HG02973 (cell line): ENCODE results near the gene LANCL2.
"Not testable (repeated sequence)": the region's sequence is repeated elsewhere in the genome, so short reads cannot be mapped to it uniquely, and the experiment has no call there.

Experiments
- ATAC-seq: cut with Tn5 transposase; IDR thresholded peaks from one replicate; pipeline ENCODE4 v1.9.1; 2021; ENCODE audit warnings: moderate library complexity; ENCODE audit not compliant: unreplicated experiment

LANCL2 gene

DNA sequence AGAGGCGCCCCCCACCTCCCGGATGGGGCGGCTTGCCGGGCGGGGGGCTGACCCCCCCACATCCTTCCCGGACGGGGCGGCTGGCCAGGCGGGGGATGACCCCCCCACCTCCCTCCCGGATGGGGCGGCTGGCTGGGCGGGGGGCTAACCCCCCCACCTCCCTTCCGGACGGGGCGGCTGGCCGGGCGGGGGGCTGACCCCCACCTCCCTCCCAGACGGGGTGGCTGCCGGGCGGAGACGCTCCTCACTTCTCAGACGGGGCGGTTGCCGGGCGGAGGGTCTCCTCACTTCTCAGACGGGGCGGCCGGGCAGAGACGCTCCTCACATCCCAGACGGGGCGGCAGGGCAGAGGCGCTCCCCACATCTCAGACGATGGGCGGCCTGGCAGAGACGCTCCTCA lies 37.4 kb downstream of the LANCL2 start:
- not testable (repeated sequence) for ATAC-seq

DNA sequence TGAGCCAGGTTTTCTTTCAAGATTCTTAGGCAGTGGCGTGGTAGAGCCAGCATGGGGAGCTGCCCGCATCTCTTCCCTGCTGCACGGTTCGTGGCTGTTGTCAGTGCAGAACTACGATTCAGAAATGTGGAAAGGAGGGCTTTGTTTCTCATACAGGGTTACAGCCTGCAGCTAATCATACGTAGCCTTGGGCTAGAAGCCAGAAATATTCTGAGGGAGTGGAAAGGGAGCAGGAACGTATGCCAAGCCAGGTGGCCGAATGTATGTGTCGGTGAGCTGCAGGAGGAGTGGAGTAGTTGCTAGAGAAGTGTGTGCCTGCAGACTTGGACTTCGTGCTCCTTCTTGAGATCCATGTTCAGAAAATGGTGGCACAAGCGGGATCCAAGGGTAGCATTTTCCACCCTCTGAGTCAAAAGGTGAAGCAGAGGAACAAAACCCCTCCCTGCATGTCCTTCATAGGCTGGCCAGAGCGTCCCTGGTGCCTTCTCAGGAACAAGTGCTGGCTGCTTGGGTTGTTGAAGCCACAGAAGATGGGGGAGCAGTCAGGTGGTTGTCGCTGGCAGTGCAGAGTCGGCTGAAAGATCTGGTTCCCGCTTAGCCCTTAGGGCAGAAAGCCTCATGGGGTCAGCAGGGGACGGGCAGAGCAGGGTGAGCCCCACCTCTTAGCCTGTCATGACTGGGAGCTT lies 40.9 kb downstream of the LANCL2 start:
- ATAC-seq = no peak

DNA sequence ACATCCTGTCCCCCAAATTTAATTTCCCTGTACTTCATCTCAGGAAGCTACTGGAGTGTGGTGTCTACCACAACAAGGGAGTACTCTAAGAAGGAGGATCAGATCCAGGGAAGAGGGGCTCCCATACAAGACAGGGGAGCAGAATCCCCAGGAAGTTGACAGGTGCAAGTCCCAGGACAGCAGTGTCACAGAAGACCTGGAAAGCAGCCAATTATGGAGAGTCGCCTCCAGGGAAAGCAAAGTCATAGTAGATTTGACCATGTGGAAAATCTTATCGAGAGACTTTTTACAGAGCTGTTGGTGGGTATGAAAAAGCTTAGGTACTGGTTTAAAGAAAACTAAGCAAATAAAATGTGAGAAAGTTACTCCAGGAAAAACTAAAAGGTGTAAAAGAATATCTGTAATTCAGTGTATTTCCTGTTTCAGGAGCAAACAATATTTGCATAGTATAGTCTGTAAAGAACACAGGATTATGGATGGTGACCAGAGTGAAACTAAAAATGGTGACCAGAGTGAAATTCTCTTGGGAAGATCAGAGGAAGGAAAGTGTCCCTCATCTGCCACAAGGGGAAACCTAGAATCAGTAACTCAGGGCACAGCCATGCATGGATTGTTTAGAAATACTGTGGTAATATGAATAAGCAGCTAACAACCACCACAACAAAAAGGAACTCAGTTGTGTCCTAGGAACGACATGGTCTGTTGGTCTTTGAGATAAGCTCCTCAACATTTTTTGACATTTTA lies 44.5 kb downstream of the LANCL2 start:
- peak; percentile 54 for ATAC-seq

DNA sequence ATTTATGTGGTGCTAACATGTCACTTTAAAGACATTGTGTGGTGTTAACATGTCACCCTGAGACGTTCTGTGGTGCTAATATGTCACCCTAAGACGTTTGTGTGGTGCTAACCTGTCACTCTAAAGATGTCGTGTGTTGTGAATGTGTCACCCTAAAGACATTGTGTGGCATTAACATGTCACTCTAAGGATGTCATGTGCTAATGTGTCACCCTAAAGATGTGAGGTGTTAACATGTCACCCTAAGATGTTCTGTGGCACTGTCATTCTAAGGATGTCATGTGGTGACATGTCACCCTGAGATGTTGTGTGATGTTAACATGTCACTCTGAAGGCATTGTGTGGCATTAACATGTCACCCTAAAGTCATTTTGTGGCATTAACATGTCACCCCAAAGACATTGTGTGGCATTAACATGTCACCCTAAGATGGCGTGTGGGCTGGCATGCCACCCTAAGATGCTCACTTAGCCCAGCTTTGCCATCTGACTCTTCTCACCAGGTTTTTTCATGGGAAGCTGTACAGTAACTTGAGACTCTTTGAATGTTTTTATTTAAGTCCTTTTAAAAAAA lies 45.6 kb downstream of the LANCL2 start:
- ATAC-seq = no peak

DNA sequence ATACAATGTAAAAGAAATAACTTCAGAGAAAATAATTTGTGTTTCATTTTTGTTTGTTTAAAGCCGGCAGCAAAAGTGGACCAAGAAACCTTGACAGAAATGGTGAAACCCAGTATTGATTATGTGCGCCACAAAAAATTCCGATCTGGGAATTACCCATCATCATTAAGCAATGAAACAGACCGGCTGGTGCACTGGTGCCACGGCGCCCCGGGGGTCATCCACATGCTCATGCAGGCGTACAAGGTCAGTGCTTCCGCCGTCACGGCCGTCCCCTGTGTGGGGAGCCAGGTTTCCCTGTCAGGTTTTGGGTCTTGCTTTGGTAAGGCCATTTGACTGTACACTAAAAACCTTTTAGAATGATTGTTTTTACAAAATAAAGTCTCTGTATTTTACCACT lies 46.7 kb downstream of the LANCL2 start:
- no peak for ATAC-seq

DNA sequence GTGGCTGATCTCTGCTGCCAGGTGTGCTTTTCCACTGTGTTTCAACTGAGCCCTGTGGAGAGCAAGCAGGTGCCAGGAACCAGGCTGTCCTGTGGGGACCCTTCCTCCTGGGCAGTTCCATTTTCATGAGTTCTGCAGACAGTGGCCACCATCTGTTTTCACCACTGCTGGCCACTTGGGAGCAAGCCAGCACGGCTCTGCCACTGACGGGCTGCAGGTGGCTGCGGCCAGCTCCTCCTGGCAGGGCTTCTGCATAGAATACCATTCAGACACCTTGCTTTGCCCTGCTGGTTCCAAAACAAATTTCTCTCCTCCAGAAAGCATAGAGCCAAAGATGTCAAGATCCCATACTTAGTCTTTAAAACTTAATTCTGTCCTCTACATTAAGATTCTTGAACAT lies 48.3 kb downstream of the LANCL2 start:
- no peak for ATAC-seq

DNA sequence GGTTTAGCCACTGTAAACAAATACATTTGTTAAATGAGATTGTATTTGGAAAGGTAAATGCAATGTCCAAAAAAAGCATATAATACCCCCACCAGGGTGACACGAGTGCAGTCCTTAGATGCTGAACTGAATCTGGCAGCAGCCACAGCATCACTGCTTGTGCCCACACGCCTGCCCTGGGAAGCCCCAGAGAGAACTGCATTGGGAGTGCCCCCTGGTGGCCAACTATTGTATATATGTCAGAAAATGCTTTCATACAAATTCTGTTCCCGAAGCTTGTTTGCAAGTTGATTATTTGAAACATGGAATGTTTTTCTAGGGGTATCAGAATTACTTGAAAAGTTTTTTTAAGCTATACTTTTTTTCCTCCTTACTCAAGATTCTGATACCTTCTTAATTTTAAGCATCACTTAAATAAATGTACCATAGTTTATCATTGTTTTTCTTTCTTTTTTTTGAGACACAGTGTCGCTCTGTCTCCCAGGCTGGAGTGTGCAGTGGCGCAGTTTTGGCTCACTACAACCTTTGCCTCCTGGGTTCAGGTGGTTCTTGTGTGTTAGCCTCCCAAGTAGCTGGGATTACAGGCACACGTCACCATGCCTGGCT lies 50.1 kb downstream of the LANCL2 start:
- peak; percentile 92 for ATAC-seq

DNA sequence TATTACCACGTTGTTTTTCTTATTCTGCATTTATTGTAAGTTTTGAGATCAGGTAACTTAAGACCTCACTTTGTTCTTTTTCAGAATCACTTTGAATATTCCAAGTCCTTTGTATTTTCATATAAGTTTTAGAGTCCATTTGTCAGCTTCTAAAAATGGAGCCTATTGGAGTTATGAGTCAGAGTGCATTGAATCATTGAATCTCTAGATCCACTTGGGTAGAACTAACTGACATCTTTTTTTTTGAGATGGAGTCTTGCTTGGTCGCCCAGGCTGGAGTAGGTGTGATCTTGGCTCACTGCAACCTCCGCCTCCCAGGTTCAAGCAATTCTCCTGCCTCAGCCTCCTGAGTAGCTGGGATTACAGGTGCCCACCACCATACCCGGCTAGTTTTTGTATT lies 52.3 kb downstream of the LANCL2 start:
- not testable (repeated sequence) for ATAC-seq

DNA sequence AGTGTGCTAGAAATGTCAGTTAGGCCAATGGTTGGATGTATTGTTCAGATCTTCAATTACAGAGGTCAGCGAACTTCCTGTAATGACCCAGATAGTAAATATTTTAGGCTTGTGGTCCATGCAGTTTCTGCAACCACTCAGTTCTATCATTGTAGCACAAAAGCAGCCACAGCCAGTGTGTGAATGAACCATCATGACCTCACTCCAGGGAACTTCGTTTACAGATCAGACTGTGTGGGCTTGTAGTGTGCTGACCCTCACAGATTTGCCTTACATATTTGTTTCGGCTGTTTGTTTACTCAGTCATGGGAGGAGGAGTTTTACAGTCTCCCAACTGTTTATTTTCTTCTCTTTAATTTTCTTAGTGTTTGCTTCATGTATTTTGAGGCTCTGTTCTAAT lies 55.4 kb downstream of the LANCL2 start:
- no peak for ATAC-seq

DNA sequence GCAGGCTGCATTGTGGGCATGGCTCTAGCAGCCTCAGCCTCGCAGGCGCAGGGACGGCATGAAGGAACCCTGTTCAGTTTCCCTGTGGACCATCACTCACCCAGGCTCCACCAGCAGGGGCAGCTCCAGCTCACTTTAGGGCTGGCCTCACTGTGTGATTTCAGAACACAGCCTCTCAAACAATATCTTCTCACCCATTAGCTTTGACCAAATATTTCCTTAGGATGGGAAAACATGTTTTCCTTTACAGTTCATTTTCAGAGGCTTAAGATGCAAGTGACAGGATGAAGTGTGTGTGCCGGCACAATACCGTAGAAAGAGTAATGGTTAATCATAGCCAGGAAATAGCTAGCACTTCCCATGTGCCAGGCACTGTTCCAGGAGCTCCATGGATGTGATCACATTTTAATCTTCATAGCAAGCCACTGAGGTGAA lies 58.2 kb downstream of the LANCL2 start:
- ATAC-seq = no peak

DNA sequence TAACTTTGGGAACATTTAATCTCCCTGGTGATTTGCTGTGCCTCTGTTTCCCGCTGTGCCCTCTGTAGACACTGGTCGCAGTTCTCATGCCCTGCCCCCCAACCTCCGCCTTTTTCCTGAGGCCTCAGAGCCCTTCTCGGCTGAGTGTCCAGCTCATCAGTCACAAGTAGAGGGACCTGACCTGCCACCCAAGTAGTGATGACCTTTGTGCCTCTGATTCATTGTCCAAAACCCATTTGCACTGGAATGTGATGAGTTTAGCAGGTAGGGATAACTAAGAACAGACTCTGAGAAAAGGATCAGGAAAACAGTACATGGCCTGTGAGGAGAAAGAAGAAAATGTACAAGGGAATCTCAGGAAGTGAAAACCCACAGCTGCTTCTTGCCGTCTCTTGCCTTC lies 58.8 kb downstream of the LANCL2 start:
- ATAC-seq = no peak

DNA sequence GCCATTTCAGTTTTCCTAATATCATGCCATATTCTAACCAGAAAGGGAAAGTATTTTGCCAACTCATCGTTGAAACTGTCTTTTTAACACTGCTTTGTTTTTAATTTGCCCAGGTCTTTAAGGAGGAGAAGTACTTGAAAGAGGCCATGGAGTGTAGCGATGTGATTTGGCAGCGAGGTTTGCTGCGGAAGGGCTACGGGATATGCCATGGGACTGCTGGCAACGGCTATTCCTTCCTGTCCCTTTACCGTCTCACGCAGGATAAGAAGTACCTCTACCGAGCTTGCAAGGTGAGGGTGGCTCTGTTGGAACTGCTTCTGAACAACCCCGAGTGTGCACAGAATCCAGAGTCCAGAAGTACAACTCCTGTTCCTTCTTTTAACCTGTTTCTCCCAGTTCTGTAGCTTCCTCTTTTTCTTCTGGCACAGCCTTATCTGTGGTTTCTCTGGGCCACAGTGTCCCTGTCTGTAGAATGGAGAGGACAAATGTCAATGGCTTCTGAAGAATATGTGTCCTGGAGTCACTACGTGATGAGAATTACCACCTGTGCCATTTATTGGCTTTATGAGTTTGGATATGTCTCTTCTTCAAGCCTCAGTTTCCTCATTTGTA lies 60.1 kb downstream of the LANCL2 start:
- no peak for ATAC-seq

DNA sequence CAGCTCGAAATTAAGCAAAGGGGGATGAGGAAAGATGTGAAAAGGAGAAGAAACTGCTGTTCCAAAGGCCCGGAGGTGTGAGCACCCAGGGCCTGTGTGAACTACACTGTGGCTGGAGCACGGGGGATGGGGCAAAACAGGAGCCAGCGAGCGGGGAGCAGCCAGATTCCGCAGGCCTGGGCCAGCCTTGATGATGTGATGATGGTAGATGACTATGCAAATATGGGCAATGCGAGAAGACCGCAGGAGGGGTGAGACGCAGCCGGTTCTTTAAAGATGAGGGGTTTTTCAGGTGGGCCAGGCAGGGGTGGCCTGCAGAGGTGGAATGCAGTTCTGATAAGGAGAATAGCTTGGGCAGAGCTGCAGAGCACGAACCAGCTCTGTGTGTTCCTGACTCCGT lies 61.5 kb downstream of the LANCL2 start:
- ATAC-seq = no peak

DNA sequence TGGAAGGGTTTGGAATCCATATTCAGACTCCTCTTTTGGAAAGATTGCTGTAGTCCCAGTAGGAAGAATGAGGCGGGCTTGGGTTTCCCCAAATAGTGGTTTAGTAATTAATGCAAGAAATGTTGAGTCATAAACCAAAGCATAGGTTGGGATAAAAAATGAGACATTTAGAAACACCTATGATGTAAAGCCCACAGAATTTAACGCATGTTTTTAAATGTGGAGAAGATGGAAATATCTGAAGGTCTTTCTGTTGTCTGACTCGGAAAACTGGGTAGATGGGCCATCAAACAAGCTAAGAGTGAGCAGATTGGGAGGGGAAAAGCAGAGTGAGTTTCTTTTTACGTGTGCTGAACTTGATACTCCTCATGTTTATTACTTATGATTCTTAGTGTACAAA lies 62.2 kb downstream of the LANCL2 start:
- no peak for ATAC-seq

DNA sequence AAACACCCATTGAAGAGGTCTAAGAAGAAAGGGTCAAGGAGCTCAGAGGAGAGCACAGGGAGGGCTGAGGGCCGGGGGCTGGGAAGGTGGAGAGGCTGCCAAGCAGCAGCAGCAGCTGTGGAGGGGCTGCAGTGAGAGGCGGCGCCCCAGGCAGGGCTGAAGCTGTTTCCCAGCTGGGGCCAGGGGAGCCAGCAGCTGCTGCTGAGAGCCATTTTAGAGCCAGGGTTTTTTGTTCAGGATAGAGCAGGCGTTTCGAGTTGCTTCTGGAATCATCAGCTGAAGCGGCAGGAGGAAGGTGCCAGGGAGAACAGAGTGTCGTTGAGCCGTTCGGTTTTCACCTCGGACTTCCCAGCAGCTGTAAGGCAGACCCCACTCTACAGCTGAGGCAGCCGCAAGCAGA lies 62.7 kb downstream of the LANCL2 start:
- ATAC-seq = no peak

DNA sequence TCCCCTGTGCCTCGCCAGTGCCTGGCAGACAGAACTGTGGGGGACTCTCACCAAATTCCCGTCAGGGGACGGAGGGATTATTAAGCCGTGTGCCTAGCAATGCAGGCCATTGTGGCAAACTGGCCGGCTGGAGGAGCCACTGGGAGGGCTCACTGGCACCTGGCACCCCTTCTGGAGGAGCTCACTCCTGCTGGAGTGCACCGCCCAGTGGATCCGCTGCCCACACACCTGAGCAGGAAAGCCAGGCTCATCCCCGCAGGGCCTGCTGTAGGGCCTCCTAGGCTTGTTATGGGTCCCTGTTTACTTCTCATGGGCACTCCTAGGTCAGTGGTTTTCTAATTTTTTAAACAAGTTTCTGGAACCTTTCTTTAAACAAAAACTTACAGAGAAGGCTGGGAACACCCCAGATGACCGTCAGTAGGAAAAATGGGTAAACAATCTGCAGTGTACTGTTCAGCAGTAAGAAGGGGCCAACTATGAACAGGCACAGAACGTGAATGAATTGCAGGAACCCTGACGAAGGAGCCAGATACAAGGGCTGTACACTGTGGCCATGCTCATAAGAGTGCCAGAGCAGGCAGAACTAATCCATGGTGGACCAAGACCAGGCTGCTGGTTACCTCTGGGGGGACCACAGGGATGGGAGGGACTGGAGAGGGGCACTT lies 64.8 kb downstream of the LANCL2 start:
- ATAC-seq = no peak

DNA sequence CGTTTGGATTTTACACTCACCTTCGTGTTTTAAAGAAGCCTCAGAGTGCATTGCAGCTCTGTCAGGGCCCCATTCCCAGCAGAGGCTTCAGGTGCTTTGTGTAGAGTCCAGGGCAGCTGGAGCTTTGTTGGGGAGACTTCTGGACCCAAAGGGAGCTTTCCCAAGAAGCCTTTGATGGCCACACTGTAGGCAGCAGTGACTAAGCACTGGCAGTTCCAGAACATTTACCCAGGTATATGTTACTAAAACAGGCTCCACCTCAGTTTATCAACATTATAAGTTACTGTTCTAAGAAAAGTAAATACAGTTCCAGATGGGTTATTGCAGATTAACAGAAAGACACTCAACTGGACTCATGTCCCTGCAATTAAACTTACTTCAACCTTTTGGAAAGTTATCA lies 66.8 kb downstream of the LANCL2 start:
- ATAC-seq = no peak

DNA sequence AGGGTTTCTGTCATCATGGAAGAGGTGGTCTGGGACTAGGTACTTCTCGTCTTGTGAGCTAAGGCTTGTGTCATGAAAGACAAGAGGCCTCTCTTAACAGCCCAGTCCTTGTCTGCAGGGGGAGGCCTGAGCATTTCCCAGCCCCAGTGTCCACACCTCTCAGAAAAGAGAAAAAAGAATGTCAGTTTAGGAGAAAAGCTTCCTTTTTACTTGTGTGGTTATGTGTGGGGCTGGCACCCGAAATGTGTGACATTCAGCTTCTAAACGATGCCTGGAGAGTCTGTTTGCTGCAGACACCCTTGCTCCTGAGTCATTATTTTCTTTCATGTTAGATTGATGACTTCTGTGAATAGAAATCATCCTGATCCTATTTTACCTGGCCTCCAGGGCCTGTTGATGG lies 67.4 kb downstream of the LANCL2 start:
- ATAC-seq = no peak

DNA sequence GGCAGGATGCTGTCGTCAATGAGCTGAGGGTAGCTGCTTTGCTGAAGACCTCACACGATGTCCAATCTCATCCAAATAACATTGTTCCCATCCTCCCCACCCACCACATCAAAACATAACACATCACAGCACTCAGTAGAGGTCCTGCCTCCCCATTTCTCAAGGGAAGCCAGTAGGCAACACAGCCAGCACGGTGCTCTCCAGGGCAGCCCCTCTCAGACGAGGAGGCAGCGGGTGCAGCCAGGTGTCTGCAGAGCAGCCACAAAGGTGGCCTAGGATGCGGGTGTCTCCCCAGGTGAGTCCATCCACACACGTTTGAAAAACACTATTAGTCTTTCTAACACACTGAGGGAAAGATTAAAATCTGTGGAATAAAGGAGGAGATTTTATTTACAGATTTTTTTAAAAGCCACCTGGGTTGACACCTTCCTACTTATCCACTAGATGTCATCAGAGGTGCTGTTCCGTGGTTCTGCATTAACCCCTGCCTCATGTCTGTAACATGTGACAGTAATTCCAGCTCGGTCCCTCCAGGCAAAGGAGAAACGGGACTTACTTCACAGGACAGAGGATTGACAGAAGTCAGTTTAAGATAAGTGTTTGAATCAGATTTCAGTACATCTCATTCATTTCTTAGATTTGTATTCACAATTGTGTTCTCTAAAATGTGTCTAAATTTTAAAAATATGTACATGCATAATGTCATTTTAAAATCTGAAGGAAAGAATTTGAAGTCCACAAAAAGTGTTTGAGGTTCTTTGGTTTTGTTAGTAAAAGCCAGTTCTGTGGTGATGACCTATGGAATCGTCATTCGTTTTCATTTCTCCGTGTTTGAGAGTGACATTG lies 68.0 kb downstream of the LANCL2 start:
- ATAC-seq = no peak

DNA sequence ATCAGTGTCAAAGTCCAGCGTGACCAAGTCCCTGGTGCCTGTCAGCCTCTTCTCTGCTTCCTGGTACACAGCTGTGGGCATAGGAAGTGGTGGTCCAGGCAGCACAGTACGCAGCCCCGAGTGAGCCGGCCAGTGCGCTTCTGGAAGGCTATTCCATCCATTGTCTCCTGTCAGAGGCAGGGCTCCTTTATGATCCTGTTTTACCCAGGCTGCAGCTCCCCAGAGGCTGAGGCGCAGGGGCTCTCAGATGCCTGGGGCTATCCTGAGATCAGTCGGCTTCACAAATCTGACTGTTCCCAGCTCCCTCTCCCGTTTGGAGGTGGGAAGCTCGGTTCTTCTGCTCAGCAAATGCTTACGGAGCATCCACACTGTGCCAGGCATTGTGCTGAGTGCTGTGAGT lies 70.3 kb downstream of the LANCL2 start:
- no peak for ATAC-seq
